AG08396 (cell line): Measurements from ENCODE around the gene ASB10.

Source experiments
- DNase-seq: peaks from one replicate; pipeline ENCODE4 v3.0.0; 2012; ENCODE audit warnings: low spot score, mixed read lengths

The ASB10 gene

GRCh38 chr7:151210087-151210854, 23.2 kb upstream of the ASB10 start, which contains the start of gene H2BK1:
Gene H2BK1 (minus strand): TSS chr7:151210488. CDS start chr7:151210318, 170 bp downstream.
- DNase-seq = peak; percentile 5

DNA sequence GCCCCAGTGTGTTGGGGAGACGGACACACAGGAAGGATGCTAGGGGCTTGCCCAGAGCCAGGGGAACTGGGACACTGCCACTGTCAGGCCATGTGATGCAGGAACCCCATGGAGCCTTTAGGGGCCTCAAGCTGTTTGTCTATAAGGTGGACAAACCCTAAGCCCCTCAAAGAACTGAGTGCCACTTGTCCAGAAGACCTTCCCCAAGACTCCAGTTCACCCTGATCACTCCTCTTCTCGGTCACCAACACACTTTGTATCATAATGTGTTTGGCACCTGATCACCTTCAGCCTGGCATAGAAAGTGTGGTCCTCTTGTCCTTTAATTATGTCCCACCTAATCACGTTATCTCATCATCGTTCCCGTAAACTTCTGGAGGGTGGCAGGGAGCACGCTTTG, 22.5 kb upstream of the ASB10 start:
- DNase-seq = no peak

DNA sequence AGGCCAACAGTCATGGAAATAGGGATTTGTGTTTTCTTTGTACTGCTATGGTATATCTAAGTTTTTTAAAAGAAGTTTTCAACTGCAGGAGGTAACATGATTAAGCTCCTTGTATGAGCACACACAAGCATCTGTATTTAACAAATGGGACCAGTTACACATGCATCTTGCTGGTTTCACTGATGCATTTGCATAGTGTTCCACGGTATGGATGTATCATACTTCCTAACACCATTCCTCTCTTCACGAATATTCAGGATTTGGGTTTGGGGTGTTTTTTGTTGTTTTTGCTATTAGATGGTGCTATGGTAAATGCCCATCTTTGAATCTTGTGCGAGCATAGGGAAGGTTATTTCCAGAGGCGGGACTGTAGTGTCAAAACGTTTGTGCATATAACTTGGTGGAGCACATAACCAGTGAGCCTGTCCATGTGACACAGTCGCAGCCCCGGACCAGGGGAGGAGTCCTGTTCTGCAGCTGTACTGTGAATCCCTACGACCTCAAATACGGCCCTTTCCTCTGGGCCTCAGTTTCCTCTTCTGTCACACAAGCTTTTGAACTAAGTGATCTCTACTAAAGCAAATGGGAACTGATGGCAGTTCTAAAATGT, 21.3 kb upstream of the ASB10 start:
- no peak for DNase-seq

GRCh38 chr7:151207804-151208203, 20.8 kb upstream of the ASB10 start:
- no peak for DNase-seq

- DNase-seq = no peak
Observed at GRCh38 chr7:151207315-151207714, 20.3 kb upstream of the ASB10 start.

DNA sequence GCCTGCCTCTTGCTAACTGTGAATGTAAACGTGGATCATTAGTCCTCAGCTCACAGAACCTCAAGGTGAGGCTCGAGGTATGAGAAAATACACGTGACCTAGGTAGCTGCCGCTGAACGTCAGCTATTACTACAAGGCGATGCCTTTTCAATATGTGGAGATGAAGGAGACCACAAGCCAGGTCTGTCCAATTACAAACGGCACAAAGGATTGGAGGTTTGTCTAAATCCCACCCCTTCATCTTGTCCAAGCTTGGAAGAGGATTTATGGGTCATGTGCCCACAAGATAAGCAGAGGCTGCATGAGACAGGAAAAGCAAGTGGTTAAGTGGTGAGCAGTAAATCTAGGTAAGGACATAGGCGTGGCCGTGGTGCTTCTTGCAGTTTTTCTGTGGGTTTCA, 19.9 kb upstream of the ASB10 start:
- no peak for DNase-seq

GRCh38 chr7:151205730-151206129, 18.7 kb upstream of the ASB10 start:
- no peak for DNase-seq

- no peak for DNase-seq
Observed at GRCh38 chr7:151204383-151205032, 17.5 kb upstream of the ASB10 start.

GRCh38 chr7:151202836-151203235, 15.8 kb upstream of the ASB10 start:
- no peak for DNase-seq

DNA sequence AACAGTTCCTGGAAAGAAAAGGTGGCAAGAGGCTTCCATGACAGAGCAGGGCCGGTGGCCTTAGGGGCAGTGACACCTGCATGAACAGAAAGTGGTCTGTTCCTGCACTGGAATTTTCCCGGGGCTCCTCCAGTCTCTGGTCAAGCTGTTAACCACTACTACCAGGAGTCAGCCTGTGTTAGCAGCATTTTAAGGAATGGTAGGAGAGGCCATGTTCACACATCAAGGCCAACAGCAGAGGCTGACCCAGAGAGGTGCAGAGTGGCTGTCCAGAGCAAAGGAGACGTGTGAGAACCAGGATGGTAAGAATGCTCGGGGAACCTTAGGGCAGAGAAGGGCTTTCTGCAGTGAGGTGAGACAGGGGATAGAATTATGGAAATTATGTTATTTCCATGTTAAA, 14.7 kb upstream of the ASB10 start:
- DNase-seq = no peak

DNA sequence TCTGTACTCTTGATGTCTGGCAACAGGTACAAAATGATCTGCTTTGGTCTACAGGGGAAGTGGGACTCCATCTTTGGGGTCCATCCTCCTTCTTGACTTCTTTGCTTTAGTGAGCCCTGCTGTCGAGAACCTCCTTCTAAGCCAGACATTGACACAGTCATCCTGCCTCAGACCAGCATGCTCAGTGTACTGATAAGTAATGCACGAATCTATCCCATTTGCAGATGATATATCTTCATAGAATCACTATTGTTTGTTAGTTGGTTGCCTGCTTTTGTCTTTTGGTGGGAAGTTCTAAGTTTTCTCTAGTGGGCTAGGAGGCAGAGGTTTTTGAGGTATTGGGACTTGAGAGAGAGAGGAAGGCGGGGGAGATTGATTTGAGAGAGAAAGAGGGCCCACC, 14.3 kb upstream of the ASB10 start:
- DNase-seq = no peak

GRCh38 chr7:151198945-151199848, 12.1 kb upstream of the ASB10 start:
- DNase-seq = no peak

- no peak for DNase-seq
Observed at GRCh38 chr7:151197932-151198331, 10.9 kb upstream of the ASB10 start.

DNA sequence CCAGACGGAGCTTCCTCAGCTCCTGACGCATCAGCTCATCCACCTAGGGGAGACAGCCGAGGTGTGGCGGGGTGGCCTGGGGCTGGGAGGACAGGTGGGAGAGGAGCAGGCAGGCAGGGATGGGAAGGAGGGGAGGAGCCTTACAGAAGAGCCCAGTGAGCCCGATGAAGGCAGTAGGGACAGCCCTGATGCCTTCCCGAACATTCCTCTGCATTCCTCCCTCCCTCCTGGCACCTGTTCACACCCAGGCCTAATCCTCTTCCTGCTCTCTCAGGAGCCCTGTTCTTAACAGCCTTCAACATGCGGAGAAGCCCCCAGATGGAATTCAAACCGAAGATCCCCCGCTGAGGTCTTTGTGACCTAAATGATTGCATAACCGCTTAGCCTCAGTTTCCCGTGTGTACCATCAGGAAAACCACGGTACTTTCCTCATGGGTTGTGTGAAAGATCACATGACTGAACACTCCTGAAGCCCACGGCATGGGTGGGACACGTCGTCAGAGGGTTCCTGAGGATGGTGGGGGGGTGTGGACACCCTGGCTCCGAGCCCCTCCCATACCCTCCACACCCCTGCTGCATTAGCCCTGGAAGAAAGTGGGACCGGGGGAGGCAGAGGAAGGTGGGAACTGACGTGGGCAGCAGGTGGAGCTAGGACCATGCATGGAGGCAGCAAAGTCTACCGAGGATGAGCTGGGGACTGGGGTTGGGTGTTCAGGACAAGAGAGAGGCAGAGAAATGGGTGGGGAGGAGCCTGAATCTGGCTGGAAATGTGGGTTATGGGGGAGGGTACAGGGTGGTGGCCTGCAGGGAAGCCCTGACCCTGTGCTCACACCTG, 8.8 kb upstream of the ASB10 start:
- DNase-seq = no peak

- DNase-seq = no peak
Observed at GRCh38 chr7:151194188-151194587, 7.1 kb upstream of the ASB10 start.

DNA sequence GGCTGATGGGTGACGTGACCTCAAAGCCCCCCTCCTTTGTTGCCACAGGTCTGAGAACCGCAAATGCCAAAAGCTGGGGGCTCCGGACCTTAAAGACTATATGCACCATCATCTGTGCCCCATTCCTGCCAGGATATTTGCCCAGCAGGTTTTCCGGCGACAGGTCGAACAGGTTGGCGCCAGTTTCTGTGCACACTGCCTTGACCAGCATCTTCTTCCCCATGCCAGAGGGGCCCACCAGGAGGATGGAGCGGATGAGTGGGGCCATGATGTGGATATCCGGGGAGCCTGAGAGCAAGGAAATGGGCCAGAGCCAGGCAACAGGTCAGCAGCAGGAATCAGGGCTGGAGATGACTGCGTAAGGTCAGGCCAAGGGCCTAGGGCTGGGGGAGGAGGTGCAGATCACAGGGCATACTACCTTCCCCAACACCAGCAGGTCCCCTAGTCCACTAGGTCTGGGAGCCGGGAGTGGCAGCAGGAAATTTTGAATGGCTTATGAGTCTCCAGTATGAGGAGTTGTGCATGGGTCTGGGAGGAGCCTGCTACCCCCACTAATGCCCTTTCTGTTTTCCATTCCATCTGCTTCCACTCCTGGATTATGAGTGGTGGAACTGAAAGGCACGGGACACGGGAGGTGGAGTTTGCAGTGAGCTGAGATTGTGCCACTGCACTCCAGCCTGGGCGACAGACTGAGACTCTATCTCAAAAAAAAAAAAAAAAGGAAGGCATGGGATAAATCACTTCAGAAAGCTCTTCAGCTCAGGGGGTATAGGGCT, 6.3 kb upstream of the ASB10 start:
- DNase-seq = no peak

- DNase-seq = no peak
Observed at GRCh38 chr7:151192002-151192539, 5.0 kb upstream of the ASB10 start.

- DNase-seq = no peak
Observed at GRCh38 chr7:151191544-151191943, 4.5 kb upstream of the ASB10 start.

DNA sequence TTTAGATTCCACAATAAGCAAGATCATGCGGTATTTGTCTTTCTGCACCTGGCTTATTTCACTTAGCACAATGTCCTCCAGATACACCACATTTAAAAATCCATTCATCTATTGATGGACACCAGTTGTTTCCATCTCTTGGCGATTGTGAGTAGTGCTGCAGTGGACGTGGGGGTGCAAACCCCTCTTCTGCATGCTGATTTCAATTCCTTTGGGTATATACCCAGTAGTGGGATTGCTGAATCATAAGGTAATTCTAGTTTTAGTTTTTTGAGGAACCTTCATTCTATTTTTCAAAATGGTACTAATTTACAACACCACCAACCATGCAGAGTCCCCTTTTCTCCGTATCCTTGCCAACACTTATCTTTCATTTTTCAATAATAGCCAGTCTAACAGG, 2.0 kb upstream of the ASB10 start:
- DNase-seq = no peak

DNA sequence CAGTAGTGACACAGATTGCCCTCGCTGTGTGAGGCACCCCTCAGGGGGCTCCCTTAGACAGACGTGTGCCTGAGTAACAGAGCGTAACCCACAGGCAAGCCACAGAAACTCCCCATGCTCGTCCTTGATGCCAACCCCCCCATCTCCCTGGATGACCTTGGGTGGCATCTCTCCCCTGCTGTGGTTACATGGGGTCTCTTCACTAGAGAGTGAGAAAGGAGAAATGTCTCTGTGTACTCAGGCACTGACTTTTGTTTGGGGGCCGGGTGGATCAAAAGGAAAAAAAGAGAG, 1.1 kb upstream of the ASB10 start:
- no peak for DNase-seq
